Stomach (tissue), 9 donors: ENCODE measurements around the gene PRXL2A. TPM values are rescaled to one million over a fixed set of nuclear protein-coding genes. Genes with fewer than 3 reads are reported as not detected.

ENCODE experiments used
- DNase-seq, 2 donors: peaks; one replicate each; pipeline versions ENCODE4 v3.0.0 to v3.0.0-alpha.2; 2013 to 2019
- H3K27ac ChIP-seq, 5 donors: fragments of 200-600 bp in 4 of 5; sonication (generic) in 4 of 5; one replicate each; pipeline ENCODE4 v1.5.1; 2013 to 2019; ENCODE audit warnings: mild to moderate bottlenecking in 1 of 5, moderate library complexity in 1 of 5
- H3K27me3 ChIP-seq, 3 donors: fragments of 200-600 bp; sonication (generic); one replicate each; pipeline ENCODE4 v1.5.1; 2017 to 2019; ENCODE audit warnings: mixed run types in 1 of 3
- H3K36me3 ChIP-seq, 4 donors: fragments of 200-600 bp; sonication (generic); 1 replicate in 3 of 4; 2 replicates in 1 of 4; pipeline ENCODE4 v1.5.1; 2016 to 2019
- H3K4me1 ChIP-seq, 4 donors: fragments of 200-600 bp; sonication (generic); one replicate each; pipeline ENCODE4 v1.5.1; 2016 to 2019
- H3K4me3 ChIP-seq, 4 donors: fragments of 200-600 bp; sonication (generic) in 3 of 4; one replicate each; pipeline ENCODE4 v1.5.1; 2016 to 2019; ENCODE audit warnings: mild to moderate bottlenecking in 1 of 4
- H3K9me3 ChIP-seq, 4 donors: fragments of 200-600 bp; sonication (generic); one replicate each; pipeline ENCODE4 v1.5.1; 2016 to 2019
- EP300 ChIP-seq: sonication (generic); formaldehyde crosslinking; IDR thresholded peaks from one replicate; pipeline ENCODE4 v1.6.1; 2017; ENCODE audit warnings: antibody characterized with exemption
- POLR2A ChIP-seq, 4 donors: fragments of 450-650 bp; IDR thresholded peaks; one replicate each; pipeline ENCODE4 v1.6.1; 2016; ENCODE audit warnings: antibody characterized with exemption in 4 of 4, control low read depth in 2 of 4, mild to moderate bottlenecking in 1 of 4, moderate library complexity in 1 of 4
- POLR2AphosphoS5 ChIP-seq, 3 donors: sonication (generic); formaldehyde crosslinking; IDR thresholded peaks; one replicate each; pipeline ENCODE4 v1.6.1; 2016; ENCODE audit warnings: antibody characterized with exemption in 3 of 3
- WGBS, 5 donors: extraction: QIAGEN DNeasy Blood & Tissue Kit in 3 of 5; methylation state at CpG; one replicate each; pipeline versions ENCODE4 v1.1.5 to v1.1.7; 2013 to 2018; 5-methylcytosine and 5-hydroxymethylcytosine counted together
- intact Hi-C: fragments of 100-400 bp; cut with DNase I; formaldehyde crosslinking; loops from one replicate; pipeline ENCODE4 v1.15.1; 2023; ENCODE audit warnings: low total_unique reads
- polyA plus RNA-seq, 3 donors: library from polyadenylated mRNA; stranded (reverse); fragments of 200-250 nt; gene quantifications; one replicate each; pipeline ENCODE4 v1.2.3, GENCODE V29; 2013
- total RNA-seq, 5 donors: library from RNA; depleted of rRNA; stranded (reverse); fragments of >200 nt; gene quantifications; one replicate each; pipeline versions ENCODE4 v1.1.0 to v1.2.3, GENCODE V29; 2014 to 2016
- TF ChIP-seq, protein P1 (sequence below), 7 experiments: fragments of 450-650 bp in 4 of 7; fragments of 200-600 bp in 3 of 7; sonication (generic) in 3 of 7; IDR thresholded peaks; one replicate each; pipeline ENCODE4 v1.5.1; 2016 to 2019; ENCODE audit warnings: antibody characterized with exemption in 7 of 7, control low read depth in 2 of 7, mild to moderate bottlenecking in 1 of 7
- donor health status: healthy with polysubstance abuse.
- donor health status: Bipolar disorder and iron deficiency.
- donor health status: healthy.

PRXL2A gene
- total and polyA plus RNA-seq, 8 donors: 6.7 to 56.8 (median 17.8) TPM

DNA sequence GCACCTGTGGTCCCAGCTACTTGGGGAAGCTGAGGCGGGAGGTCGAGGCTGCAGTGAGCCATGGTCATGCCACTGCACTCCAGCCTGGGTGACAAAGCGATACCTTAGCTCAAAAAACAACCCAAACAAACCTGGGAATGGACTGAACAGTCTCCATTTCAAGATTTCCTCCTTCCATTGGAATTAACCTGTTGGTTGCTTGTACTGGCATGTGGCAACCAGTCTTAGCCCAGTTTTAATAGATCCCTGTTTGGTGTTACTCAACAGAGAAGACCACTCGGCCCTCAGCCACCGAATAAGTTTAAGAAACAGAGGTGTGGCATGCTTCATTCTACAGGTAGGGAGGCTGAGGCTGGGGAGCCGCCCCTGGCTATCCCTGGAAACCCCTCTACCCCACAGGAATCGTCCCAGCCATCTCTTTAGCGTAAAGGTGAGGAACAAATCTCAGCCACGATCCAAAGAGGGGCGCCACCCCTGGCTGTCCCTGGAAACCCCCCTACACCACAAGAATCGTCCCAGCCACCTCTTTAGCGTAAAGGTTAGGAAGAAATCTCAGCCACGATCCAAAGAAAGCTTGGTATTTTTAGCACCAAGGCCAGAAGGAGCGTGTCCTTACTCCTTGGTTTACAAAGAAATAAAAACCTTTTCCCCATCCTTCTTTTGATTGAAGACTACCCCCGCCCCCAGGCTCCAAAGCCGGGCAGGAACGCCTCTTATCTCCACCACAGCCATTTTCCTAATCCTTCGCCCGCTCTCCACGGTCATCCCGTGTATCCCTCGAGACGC, 44.9 kb downstream of the PRXL2A start:
- Histone ChIP-seq H3K4me3 (peak overlapping the region; percentile 21 to 83 (median 41)), H3K4me1 (peaks cover 32 to 47% (median 45%) of the 10 kb centered on the region in 4 donors), H3K27me3 (no peaks in the 10 kb centered on the region), H3K9me3 (no peaks in the 10 kb centered on the region), H3K27ac (peak overlapping the region; percentile 83 to 98 (median 91)), H3K36me3 (no peaks in the 10 kb centered on the region)
- 34 to 37% (median 36%) methylated on average over 23 of the region's 23 CpGs for WGBS, 5 donors
- no peak for DNase-seq
- TF ChIP-seq EP300 (no peak), POLR2A (IDR thresholded peaks at IDR 0.05) (no peak), POLR2AphosphoS5 (IDR thresholded peaks at IDR 0.05) (no peak)
- TF ChIP-seq, protein P1, sequence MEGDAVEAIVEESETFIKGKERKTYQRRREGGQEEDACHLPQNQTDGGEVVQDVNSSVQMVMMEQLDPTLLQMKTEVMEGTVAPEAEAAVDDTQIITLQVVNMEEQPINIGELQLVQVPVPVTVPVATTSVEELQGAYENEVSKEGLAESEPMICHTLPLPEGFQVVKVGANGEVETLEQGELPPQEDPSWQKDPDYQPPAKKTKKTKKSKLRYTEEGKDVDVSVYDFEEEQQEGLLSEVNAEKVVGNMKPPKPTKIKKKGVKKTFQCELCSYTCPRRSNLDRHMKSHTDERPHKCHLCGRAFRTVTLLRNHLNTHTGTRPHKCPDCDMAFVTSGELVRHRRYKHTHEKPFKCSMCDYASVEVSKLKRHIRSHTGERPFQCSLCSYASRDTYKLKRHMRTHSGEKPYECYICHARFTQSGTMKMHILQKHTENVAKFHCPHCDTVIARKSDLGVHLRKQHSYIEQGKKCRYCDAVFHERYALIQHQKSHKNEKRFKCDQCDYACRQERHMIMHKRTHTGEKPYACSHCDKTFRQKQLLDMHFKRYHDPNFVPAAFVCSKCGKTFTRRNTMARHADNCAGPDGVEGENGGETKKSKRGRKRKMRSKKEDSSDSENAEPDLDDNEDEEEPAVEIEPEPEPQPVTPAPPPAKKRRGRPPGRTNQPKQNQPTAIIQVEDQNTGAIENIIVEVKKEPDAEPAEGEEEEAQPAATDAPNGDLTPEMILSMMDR (IDR thresholded peaks at IDR 0.05): no peak
- intact Hi-C loops: no loop called here

DNA sequence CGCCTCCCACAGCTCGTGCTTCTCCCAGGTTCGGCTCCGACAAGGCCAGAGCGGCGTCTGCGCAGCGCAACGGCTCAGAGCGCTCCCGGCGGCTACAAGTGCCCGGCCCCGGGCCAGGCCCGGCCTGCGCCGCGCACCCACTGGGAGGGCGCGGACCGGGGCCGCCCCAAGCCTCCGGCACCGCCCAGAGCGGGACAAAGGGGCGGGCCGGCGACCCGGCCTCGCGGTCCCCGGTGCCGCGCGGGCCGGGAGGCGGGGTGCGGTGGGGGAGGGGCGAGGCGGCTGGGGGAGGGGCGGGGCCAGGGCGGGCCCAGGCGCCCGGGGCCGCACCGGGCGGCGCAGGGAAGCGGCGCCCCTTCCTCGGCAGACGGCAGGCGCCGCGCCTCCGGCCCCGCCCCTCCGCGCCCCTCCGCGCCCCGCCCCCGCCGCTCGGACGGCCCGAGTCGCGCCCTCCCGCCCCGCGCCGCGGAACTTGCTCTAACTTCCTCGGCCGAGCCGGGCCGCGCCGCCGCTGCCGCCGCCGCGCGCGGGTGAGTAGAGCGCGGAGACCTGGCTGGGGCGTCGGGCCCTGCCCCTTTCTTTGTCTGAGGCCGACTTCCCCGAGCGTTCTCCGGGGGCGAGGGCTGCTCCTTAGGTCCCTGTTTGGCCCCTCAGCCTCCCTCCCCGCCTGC, 45.6 kb downstream of the PRXL2A start, which contains the start of gene TSPAN14:
Gene TSPAN14 (plus strand): TSS at position 469 of the 671 bp plus-strand sequence. CDS start 34,924 bp downstream, outside the sequence.
- H3K4me1 ChIP-seq: peaks cover 39 to 54% (median 52%) of the 10 kb centered on the region in 4 donors
- H3K36me3 ChIP-seq: no peaks in the 10 kb centered on the region
- intact Hi-C loops: no loop called here
- 0 to 1% (median 0%) methylated on average over 27 to 96 of the region's 97 CpGs for WGBS, 5 donors
- peak within 1 kb of the TSS; percentile 97 to 99 (median 98) for H3K27ac ChIP-seq
- H3K27me3 ChIP-seq: no peaks in the 10 kb centered on the region
- no peaks in the 10 kb centered on the region for H3K9me3 ChIP-seq
- H3K4me3 ChIP-seq: peak within 1 kb of the TSS; percentile 83 to 99 (median 90)
- TF ChIP-seq POLR2A (IDR thresholded peaks at IDR 0.05): no peak
- peak; percentile 36 to 84 (median 65) for TF ChIP-seq POLR2AphosphoS5 (IDR thresholded peaks at IDR 0.05)
- no peak for TF ChIP-seq EP300
- TF ChIP-seq, protein P1 (IDR thresholded peaks at IDR 0.05): no peak
- peak; percentile 86 to 93 for DNase-seq

DNA sequence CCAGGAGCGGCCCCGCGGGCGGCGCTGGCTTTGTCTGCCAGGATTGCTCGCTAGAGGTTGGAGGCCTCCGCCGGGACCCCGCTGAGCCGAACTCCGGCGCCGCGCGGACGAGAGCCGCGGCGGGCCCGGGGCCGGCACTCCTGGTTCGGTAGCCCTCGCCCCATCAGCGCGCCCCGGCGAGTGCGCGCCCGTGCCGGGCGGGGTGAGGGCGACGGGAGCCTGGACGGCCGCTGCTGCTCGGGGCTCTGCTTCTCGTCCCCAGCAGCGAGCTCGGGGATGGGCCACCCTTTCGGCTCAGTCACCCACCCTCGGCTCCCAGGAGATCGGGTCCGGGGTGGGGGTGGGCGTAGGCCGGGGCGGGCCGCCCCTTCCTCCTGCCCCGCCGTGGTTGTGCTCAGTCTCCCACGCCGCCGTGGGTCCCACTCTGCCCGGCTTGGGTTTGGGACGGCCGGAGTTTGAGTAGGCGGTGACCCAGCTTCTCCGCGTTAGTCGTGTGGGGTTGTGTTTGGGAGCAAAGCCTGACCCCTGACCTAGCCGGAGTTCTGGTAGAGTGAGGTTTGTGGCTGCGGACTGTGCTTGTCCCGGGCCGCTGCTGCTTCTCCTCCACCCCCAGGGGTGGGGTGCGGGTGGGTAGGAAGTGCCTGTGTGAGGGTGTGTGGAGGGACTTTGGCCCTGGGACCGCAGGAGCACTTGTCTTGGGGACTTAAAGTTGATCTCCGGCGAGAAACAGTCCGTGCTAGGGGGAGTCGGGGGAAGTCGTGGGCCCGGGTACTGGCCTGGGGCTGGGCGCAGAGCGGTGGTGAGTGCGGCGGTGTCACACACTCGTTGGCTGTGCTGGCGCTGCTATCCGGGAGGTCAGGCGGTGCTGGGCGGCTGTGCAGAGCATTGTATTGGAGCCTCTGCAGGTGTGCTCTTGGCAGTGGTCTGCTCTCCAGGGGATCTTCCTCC, 46.4 kb downstream of the PRXL2A start:
- H3K36me3 ChIP-seq: no peaks in the 10 kb centered on the region
- H3K27ac ChIP-seq: peak overlapping the region; percentile 97 to 99 (median 98)
- DNase-seq: peak; percentile 67 to 79
- intact Hi-C loops: no loop called here
- 0 to 1% (median 1%) methylated on average over 29 to 81 of the region's 81 CpGs for WGBS, 5 donors
- peak overlapping the region; percentile 83 to 99 (median 90) for H3K4me3 ChIP-seq
- no peaks in the 10 kb centered on the region for H3K27me3 ChIP-seq
- H3K9me3 ChIP-seq: no peaks in the 10 kb centered on the region
- peaks cover 47 to 62% (median 60%) of the 10 kb centered on the region in 4 donors for H3K4me1 ChIP-seq
- TF ChIP-seq POLR2A (IDR thresholded peaks at IDR 0.05) (no peak), POLR2AphosphoS5 (IDR thresholded peaks at IDR 0.05) (peak in 1 of 3 donors; percentile 50), EP300 (no peak)
- TF ChIP-seq, protein P1 (IDR thresholded peaks at IDR 0.05): no peak
